Fibroblast of lung (primary cell): ENCODE measurements around the gene CCDC102B. TPM values are rescaled to one million over a fixed set of nuclear protein-coding genes. Genes with fewer than 3 reads are reported as not detected.

Experiments
- DNase-seq, 2 donors: peaks; one replicate each; pipeline versions ENCODE4 v3.0.0 to v3.0.0-alpha.2; 2010; ENCODE audit warnings: low read depth in 2 of 2
- H2AFZ ChIP-seq: 2 replicates; pipeline ENCODE4 v1.5.1; 2012; ENCODE audit warnings: low read length, control low read depth, inconsistent platforms
- H3K27ac ChIP-seq: 2 replicates; pipeline ENCODE4 v1.5.1; 2011; ENCODE audit warnings: low read length, control low read depth; ENCODE audit not compliant: insufficient read depth
- H3K27me3 ChIP-seq: 2 replicates; pipeline ENCODE4 v1.5.1; 2011; ENCODE audit warnings: mild to moderate bottlenecking, low read length; ENCODE audit not compliant: control insufficient read depth, insufficient read depth
- H3K36me3 ChIP-seq: 2 replicates; pipeline ENCODE4 v1.5.1; 2011; ENCODE audit warnings: low read length; ENCODE audit not compliant: control insufficient read depth, insufficient read depth
- H3K4me1 ChIP-seq: 2 replicates; pipeline ENCODE4 v1.5.1; 2011; ENCODE audit warnings: low read length; ENCODE audit not compliant: control insufficient read depth, insufficient read depth; ENCODE audit errors: extremely low read depth
- H3K4me2 ChIP-seq: 2 replicates; pipeline ENCODE4 v1.5.1; 2011; ENCODE audit warnings: low read length, control low read depth; ENCODE audit not compliant: insufficient read depth; ENCODE audit errors: extremely low read depth
- H3K4me3 ChIP-seq, 4 experiments: fragments of 200-600 bp in 1 of 4; sonication (generic) in 1 of 4; replicated peaks in 1 of 4; 2 replicates each; pipeline ENCODE4 v1.5.1; 2011 to 2016; ENCODE audit warnings: low read length in 4 of 4, low read depth in 3 of 4, mild to moderate bottlenecking in 3 of 4, control low read depth in 2 of 4, inconsistent platforms in 1 of 4, mixed read lengths in 1 of 4; ENCODE audit not compliant: insufficient read depth in 1 of 4; ENCODE audit errors: control extremely low read depth in 1 of 4
- H3K79me2 ChIP-seq: 2 replicates; pipeline ENCODE4 v1.5.1; 2012; ENCODE audit warnings: mild to moderate bottlenecking, low read length, inconsistent platforms; ENCODE audit not compliant: control insufficient read depth, insufficient read depth
- H3K9ac ChIP-seq: 2 replicates; pipeline ENCODE4 v1.5.1; 2011; ENCODE audit warnings: mild to moderate bottlenecking, low read length, control low read depth; ENCODE audit not compliant: insufficient read depth
- H3K9me3 ChIP-seq: 2 replicates; pipeline ENCODE4 v1.5.1; 2012; ENCODE audit warnings: low read depth, low read length; ENCODE audit not compliant: control insufficient read depth, insufficient read depth
- H4K20me1 ChIP-seq: 2 replicates; pipeline ENCODE4 v1.5.1; 2011; ENCODE audit warnings: low read length; ENCODE audit not compliant: control insufficient read depth, insufficient read depth; ENCODE audit errors: extremely low read depth
- CTCF ChIP-seq, 2 donors: IDR thresholded peaks in 1 of 2; conservative IDR thresholded peaks in 1 of 2; 1 replicate in 1 of 2; 2 replicates in 1 of 2; pipeline ENCODE4 v1.5.1; 2011 to 2012; ENCODE audit warnings: low read length in 2 of 2, control low read depth in 1 of 2, inconsistent platforms in 1 of 2, low read depth in 1 of 2, mild to moderate bottlenecking in 1 of 2
- EZH2 ChIP-seq: IDR thresholded peaks from 2 replicates; pipeline ENCODE4 v1.5.1; 2012; ENCODE audit warnings: low read length, control low read depth, mild to moderate bottlenecking; ENCODE audit errors: missing control alignments
- polyA plus RNA-seq, 2 donors: library from polyadenylated mRNA; depleted of rRNA in 1 of 2; stranded (reverse) in 1 of 2; unstranded in 1 of 2; fragments of >200 nt; gene quantifications; 2 replicates each; pipeline ENCODE4 v1.2.1, GENCODE V29; 2011 to 2012; ENCODE audit warnings: missing spikeins in 1 of 2
- total RNA-seq: library from RNA; depleted of rRNA; stranded (reverse); fragments of >200 nt; gene quantifications from 2 replicates; pipeline ENCODE4 v1.2.1, GENCODE V29; 2014

The CCDC102B gene
- total and polyA plus RNA-seq, 2 donors (not counting 1 experiment from before 2014, with no cell fraction given): 33.7 to 35.3 TPM

GRCh38 chr18:68779169-68779568, 18.7 kb upstream of the CCDC102B start:
- peak overlapping the region; percentile 3 for H3K4me2 ChIP-seq
- no peaks in the 10 kb centered on the region for H3K27me3 ChIP-seq
- no peaks in the 10 kb centered on the region for H3K79me2 ChIP-seq
- DNase-seq: peak in 1 of 2 donors; percentile 95
- H2AFZ ChIP-seq: no peak overlapping the region
- H3K36me3 ChIP-seq: no peaks in the 10 kb centered on the region
- no peak overlapping the region for H3K4me3 ChIP-seq
- peaks cover 6% of the 10 kb centered on the region for H3K4me1 ChIP-seq
- no peaks in the 10 kb centered on the region for H3K9me3 ChIP-seq
- H3K27ac ChIP-seq: peak overlapping the region; percentile 19
- TF ChIP-seq CTCF (conservative IDR thresholded peaks at IDR 0.05 in 1 of 2, IDR thresholded peaks at IDR 0.05 in 1 of 2; ENCODE audit: low read depth in 1 of 2, low read length in 2 of 2): no peak
- no peak for TF ChIP-seq EZH2
- no peaks in the 10 kb centered on the region for H4K20me1 ChIP-seq
- H3K9ac ChIP-seq: no peak overlapping the region

GRCh38 chr18:68780802-68781635, 16.9 kb upstream of the CCDC102B start:
- Histone ChIP-seq H3K9ac (no peak overlapping the region), H3K4me2 (no peak overlapping the region), H3K9me3 (no peaks in the 10 kb centered on the region), H3K27ac (no peak overlapping the region), H3K4me3 (no peak overlapping the region), H3K36me3 (no peaks in the 10 kb centered on the region), H3K27me3 (no peaks in the 10 kb centered on the region), H3K4me1 (peaks cover 6% of the 10 kb centered on the region), H2AFZ (no peak overlapping the region), H3K79me2 (no peaks in the 10 kb centered on the region), H4K20me1 (no peaks in the 10 kb centered on the region)
- no peak for TF ChIP-seq CTCF (conservative IDR thresholded peaks at IDR 0.05 in 1 of 2, IDR thresholded peaks at IDR 0.05 in 1 of 2; ENCODE audit: low read depth in 1 of 2, low read length in 2 of 2)
- TF ChIP-seq EZH2: no peak
- no peak for DNase-seq

GRCh38 chr18:68783506-68783905, 14.4 kb upstream of the CCDC102B start:
- Histone ChIP-seq H3K4me2 (no peak overlapping the region), H3K4me3 (no peak overlapping the region), H4K20me1 (no peaks in the 10 kb centered on the region), H3K27me3 (no peaks in the 10 kb centered on the region), H2AFZ (peak overlapping the region; percentile 59), H3K9me3 (no peaks in the 10 kb centered on the region), H3K4me1 (peaks cover 4% of the 10 kb centered on the region), H3K27ac (no peak overlapping the region), H3K79me2 (no peaks in the 10 kb centered on the region), H3K9ac (no peak overlapping the region), H3K36me3 (no peaks in the 10 kb centered on the region)
- TF ChIP-seq EZH2: no peak
- TF ChIP-seq CTCF (conservative IDR thresholded peaks at IDR 0.05 in 1 of 2, IDR thresholded peaks at IDR 0.05 in 1 of 2; ENCODE audit: low read depth in 1 of 2, low read length in 2 of 2): no peak
- no peak for DNase-seq
